ENCODE data around the gene MYLK4. TPM values are rescaled to one million over a fixed set of nuclear protein-coding genes. Genes with fewer than 3 reads are reported as not detected.

MYLK4 gene
- total RNA-seq, 4 donors from 2014 or later: 2.4 to 46.7 (median 26.9) TPM

DNA sequence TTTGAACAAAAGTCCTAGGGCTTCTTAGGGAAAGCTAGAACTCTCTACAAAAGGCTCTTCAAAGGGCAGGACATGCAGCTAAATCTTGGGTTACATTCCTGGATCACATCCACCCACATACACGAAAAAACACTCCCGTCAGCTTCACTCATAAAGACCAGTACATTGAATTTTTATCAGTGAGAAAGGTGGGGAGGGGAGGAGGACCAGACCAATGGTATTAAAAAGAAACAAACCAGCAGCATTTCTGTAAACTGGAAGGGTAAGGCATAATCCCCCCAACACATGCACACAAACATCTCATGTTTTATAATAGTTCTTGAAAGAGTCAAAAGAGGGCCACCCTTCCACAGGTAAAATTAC is 31.6 kb downstream of the MYLK4 start:
- Histone ChIP-seq H3K27ac (no peak overlapping the region), H3K4me1 (peaks cover 6% of the 10 kb centered on the region in 2 donors), H3K36me3 (peaks cover 0 to 18% of the 10 kb centered on the region in 2 donors), H3K4me3 (no peak overlapping the region), H3K27me3 (no peaks in the 10 kb centered on the region), H3K9me3 (no peaks in the 10 kb centered on the region)
- ATAC-seq (no peak), DNase-seq (no peak)
- TF ChIP-seq POLR2A (IDR thresholded peaks at IDR 0.05): no peak
- TF ChIP-seq, protein P1, sequence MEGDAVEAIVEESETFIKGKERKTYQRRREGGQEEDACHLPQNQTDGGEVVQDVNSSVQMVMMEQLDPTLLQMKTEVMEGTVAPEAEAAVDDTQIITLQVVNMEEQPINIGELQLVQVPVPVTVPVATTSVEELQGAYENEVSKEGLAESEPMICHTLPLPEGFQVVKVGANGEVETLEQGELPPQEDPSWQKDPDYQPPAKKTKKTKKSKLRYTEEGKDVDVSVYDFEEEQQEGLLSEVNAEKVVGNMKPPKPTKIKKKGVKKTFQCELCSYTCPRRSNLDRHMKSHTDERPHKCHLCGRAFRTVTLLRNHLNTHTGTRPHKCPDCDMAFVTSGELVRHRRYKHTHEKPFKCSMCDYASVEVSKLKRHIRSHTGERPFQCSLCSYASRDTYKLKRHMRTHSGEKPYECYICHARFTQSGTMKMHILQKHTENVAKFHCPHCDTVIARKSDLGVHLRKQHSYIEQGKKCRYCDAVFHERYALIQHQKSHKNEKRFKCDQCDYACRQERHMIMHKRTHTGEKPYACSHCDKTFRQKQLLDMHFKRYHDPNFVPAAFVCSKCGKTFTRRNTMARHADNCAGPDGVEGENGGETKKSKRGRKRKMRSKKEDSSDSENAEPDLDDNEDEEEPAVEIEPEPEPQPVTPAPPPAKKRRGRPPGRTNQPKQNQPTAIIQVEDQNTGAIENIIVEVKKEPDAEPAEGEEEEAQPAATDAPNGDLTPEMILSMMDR (IDR thresholded peaks at IDR 0.05 in 4 of 5, conservative IDR thresholded peaks at IDR 0.05 in 1 of 5): no peak
- intact Hi-C loops (cut with DNase I; ENCODE audit: low total_unique reads) (no loop called here), in situ Hi-C loops (cut with MboI; ENCODE audit: low sequenced_read_pairs in 4 of 4) (no loop called here)

DNA sequence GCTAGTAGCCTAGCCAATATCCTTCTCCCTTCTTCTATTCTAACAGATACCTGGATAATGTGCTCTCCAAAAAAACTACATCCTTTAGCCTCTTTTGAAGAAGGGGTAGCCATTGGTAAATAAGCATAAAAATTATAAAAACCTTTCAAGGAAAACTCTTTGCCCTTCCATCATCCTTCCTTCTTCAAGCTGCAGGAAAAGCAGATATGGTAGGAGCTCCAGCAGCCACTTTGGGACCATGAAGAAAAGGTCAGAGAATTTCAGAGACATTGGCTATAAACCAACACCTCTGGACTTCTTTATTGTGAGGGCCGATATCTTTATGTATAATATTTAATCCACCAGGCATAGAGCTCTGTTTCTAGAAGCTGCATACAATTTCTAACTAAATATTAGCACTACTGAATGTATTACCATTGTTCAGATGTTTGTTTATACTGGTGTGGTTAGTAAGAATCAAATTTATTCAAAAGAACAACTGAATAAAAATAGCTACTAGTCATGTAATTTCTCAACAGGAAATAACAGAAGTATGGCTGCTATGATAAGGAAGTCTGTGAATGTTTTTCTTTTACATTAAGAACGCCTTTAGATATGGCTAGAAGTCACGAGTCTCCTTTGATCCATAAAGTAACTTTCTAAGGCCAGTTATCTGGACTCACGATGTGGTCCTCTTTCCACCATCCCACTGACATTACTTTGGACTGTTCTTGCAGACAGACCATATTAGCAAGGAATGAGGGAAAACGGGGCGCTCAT is 32.2 kb downstream of the MYLK4 start:
- in situ Hi-C loops (cut with MboI; ENCODE audit: low sequenced_read_pairs in 4 of 4): no loop called here
- TF ChIP-seq, protein P1 (IDR thresholded peaks at IDR 0.05 in 4 of 5, conservative IDR thresholded peaks at IDR 0.05 in 1 of 5): no peak
- no peak for TF ChIP-seq POLR2A (IDR thresholded peaks at IDR 0.05)
- Histone ChIP-seq H3K27ac (no peak overlapping the region), H3K36me3 (peaks cover 0 to 18% of the 10 kb centered on the region in 2 donors), H3K27me3 (no peaks in the 10 kb centered on the region), H3K4me1 (peaks cover 12% of the 10 kb centered on the region in 2 donors), H3K9me3 (no peaks in the 10 kb centered on the region), H3K4me3 (no peak overlapping the region)
- DNase-seq (no peak), ATAC-seq (no peak)
- intact Hi-C loops (cut with DNase I; ENCODE audit: low total_unique reads): no loop called here

DNA sequence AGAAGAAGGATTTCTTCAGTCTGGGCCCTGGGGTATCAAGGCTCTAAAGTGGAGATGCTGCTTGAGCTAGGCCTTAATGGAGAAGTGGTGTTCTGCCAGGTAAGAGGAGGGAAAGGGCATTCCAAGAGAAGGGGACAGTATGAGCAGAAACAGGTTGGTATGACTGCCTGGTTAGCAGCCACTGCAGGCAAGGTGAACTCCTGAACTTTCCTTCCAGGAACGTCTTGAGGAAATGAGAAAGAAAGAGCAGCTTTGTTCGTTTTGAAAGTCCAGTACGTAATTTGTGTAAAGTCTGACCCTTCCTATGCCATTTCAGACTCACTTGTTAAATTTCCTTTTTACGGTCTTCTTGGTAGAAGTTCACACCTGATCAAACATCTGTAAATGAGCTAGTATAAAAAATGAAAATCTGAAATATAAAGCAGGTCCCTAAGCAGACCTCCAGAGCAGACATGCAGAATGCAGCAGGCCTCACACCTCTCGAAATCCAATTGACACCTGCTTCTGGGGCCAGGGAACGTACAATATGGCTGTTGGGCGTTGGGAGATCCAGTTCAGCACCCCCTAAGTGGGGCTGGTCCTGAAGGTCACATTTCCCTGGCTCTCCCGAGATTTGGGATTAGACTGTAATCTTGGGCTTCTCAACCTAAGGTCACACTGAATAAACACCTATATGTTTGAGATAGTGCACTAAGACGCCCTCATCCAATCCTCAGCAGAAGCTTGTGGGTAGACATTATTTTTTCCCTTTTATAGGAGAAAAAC is 33.6 kb downstream of the MYLK4 start:
- no peaks in the 10 kb centered on the region for H3K27me3 ChIP-seq
- DNase-seq: no peak
- ATAC-seq: no peak
- peaks cover 23 to 24% of the 10 kb centered on the region in 2 donors for H3K4me1 ChIP-seq
- H3K4me3 ChIP-seq: no peak overlapping the region
- H3K9me3 ChIP-seq: no peaks in the 10 kb centered on the region
- H3K27ac ChIP-seq: no peak overlapping the region
- in situ Hi-C loops (cut with MboI; ENCODE audit: low sequenced_read_pairs in 4 of 4): no loop called here
- no peak for TF ChIP-seq POLR2A (IDR thresholded peaks at IDR 0.05)
- TF ChIP-seq, protein P1 (IDR thresholded peaks at IDR 0.05 in 4 of 5, conservative IDR thresholded peaks at IDR 0.05 in 1 of 5): no peak
- intact Hi-C loops (cut with DNase I; ENCODE audit: low total_unique reads): no loop called here
- H3K36me3 ChIP-seq: peaks cover 0 to 17% of the 10 kb centered on the region in 2 donors

DNA sequence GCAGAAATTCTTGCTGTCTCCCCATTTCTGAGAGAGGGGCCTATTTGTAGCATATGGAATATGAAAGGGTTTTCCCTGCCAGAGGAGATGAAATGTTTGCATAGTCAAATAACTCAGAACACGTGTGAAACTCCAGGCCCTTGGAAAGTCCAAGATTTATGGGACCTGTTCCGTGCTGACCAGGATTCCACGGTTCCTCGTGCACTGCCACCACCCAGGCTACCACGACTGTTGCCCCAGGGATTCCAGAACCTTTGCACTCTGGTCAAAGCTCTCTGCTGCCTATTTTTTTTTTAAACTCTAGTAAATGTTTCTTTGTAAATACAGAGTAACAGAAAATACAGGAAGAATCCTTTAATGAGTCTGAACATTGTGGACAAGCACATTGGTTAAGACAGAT is 35.0 kb downstream of the MYLK4 start:
- no peaks in the 10 kb centered on the region for H3K9me3 ChIP-seq
- peaks cover 0 to 6% of the 10 kb centered on the region in 2 donors for H3K36me3 ChIP-seq
- H3K4me1 ChIP-seq: peaks cover 28 to 32% of the 10 kb centered on the region in 2 donors
- ATAC-seq (no peak), DNase-seq (no peak)
- peak overlapping the region in 2 of 4 donors; percentile 72 to 85 for H3K27ac ChIP-seq
- no peaks in the 10 kb centered on the region for H3K27me3 ChIP-seq
- intact Hi-C loops (cut with DNase I; ENCODE audit: low total_unique reads) (no loop called here), in situ Hi-C loops (cut with MboI; ENCODE audit: low sequenced_read_pairs in 4 of 4) (no loop called here)
- TF ChIP-seq, protein P1 (IDR thresholded peaks at IDR 0.05 in 4 of 5, conservative IDR thresholded peaks at IDR 0.05 in 1 of 5): no peak
- no peak for TF ChIP-seq POLR2A (IDR thresholded peaks at IDR 0.05)
- no peak overlapping the region for H3K4me3 ChIP-seq

Data from gastrocnemius medialis (tissue), 4 donors.